Upper lobe of left lung (tissue), 6 donors: ENCODE measurements around the gene PSEN1. TPM values are rescaled to one million over a fixed set of nuclear protein-coding genes. Genes with fewer than 3 reads are reported as not detected.
A peak's percentile ranks its signal among the peaks of the same experiment; 100 is the strongest.

ENCODE experiments used
- ATAC-seq, 2 donors: fragments of 200-7000 bp; cut with Tn5 transposase; one replicate each; pipeline ENCODE4 v1.9.1; 2022; ENCODE audit warnings: mild to moderate bottlenecking in 2 of 2, moderate library complexity in 2 of 2; ENCODE audit not compliant: low FRiP score in 2 of 2
- DNase-seq, 2 donors: peaks; one replicate each; pipeline ENCODE4 v3.0.0-alpha.2; 2019 to 2020
- H3K27ac ChIP-seq, 4 donors: fragments of 200-600 bp; sonication (generic); one replicate each; pipeline ENCODE4 v1.5.1; 2016 to 2019
- H3K27me3 ChIP-seq, 4 donors: fragments of 200-600 bp; sonication (generic); one replicate each; pipeline ENCODE4 v1.5.1; 2017 to 2019
- H3K36me3 ChIP-seq, 4 donors: fragments of 200-600 bp; sonication (generic); one replicate each; pipeline ENCODE4 v1.5.1; 2016 to 2019
- H3K4me1 ChIP-seq, 4 donors: fragments of 200-600 bp; sonication (generic); one replicate each; pipeline ENCODE4 v1.5.1; 2018 to 2019
- H3K4me3 ChIP-seq, 4 donors: fragments of 200-600 bp; sonication (generic); one replicate each; pipeline ENCODE4 v1.5.1; 2017 to 2019; ENCODE audit warnings: mild to moderate bottlenecking in 2 of 4, moderate library complexity in 1 of 4
- H3K9me3 ChIP-seq, 4 donors: fragments of 200-600 bp; sonication (generic); one replicate each; pipeline ENCODE4 v1.5.1; 2018 to 2019
- EP300 ChIP-seq, 4 donors: sonication (generic); formaldehyde crosslinking; IDR thresholded peaks; one replicate each; pipeline ENCODE4 v1.5.1; 2017; ENCODE audit warnings: antibody characterized with exemption in 4 of 4, control low read depth in 2 of 4
- POLR2A ChIP-seq, 4 donors: fragments of 450-650 bp; IDR thresholded peaks; one replicate each; pipeline ENCODE4 v1.5.1; 2016 to 2017; ENCODE audit warnings: antibody characterized with exemption in 4 of 4, mild to moderate bottlenecking in 2 of 4
- POLR2AphosphoS5 ChIP-seq, 2 donors: sonication (generic); formaldehyde crosslinking; IDR thresholded peaks; one replicate each; pipeline ENCODE4 v1.5.1; 2017; ENCODE audit warnings: antibody characterized with exemption in 2 of 2
- WGBS, 2 donors: methylation state at CpG; one replicate each; pipeline ENCODE4 v1.1.5; 2017 to 2018; 5-methylcytosine and 5-hydroxymethylcytosine counted together
- total RNA-seq, 6 donors: library from RNA; depleted of rRNA in 4 of 6; stranded (reverse); fragments of >200 nt in 4 of 6; gene quantifications; one replicate each; pipeline versions ENCODE4 v1.1.0 to v1.2.1, GENCODE V29; 2016 to 2021
- TF ChIP-seq, protein P1 (sequence below), 6 experiments: fragments of 450-650 bp in 4 of 6; fragments of 200-600 bp in 2 of 6; sonication (generic) in 2 of 6; IDR thresholded peaks; one replicate each; pipeline ENCODE4 v1.5.1; 2016 to 2019; ENCODE audit warnings: antibody characterized with exemption in 6 of 6
- donor health status: DM: no; HTN: no; CAD: no; lungs with moderate emphysema.
- donor health status: DM: no; HTN: yes; CAD: no; lungs with severe emphysema.

PSEN1 gene
- 10 to 100 TPM; 31.1 to 68.9 (median 56.8) TPM for total RNA-seq

DNA sequence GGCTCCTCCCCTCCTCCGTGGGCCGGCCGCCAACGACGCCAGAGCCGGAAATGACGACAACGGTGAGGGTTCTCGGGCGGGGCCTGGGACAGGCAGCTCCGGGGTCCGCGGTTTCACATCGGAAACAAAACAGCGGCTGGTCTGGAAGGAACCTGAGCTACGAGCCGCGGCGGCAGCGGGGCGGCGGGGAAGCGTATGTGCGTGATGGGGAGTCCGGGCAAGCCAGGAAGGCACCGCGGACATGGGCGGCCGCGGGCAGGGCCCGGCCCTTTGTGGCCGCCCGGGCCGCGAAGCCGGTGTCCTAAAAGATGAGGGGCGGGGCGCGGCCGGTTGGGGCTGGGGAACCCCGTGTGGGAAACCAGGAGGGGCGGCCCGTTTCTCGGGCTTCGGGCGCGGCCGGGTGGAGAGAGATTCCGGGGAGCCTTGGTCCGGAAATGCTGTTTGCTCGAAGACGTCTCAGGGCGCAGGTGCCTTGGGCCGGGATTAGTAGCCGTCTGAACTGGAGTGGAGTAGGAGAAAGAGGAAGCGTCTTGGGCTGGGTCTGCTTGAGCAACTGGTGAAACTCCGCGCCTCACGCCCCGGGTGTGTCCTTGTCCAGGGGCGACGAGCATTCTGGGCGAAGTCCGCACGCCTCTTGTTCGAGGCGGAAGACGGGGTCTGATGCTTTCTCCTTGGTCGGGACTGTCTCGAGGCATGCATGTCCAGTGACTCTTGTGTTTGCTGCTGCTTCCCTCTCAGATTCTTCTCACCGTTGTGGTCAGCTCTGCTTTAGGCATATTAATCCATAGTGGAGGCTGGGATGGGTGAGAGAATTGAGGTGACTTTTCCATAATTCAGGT is at the start of gene PSEN1:
TSS of gene PSEN1 (plus strand) at position 121 of the 839 bp plus-strand sequence. CDS start 11,513 bp downstream, outside the sequence.
- Histone ChIP-seq H3K4me1 (peaks cover 9 to 25% (median 14%) of the 10 kb centered on the region in 4 donors), H3K9me3 (no peaks in the 10 kb centered on the region), H3K36me3 (no peaks in the 10 kb centered on the region), H3K27me3 (no peaks in the 10 kb centered on the region), H3K27ac (peak within 1 kb of the TSS; percentile 92 to 98 (median 96)), H3K4me3 (peak within 1 kb of the TSS; percentile 37 to 76 (median 66))
- TF ChIP-seq EP300 (IDR thresholded peaks at IDR 0.05): peak in 1 of 4 donors; percentile 70
- peak; percentile 89 to 96 for TF ChIP-seq POLR2AphosphoS5 (IDR thresholded peaks at IDR 0.05)
- TF ChIP-seq POLR2A (IDR thresholded peaks at IDR 0.05): peak in 3 of 4 donors; percentile 79 to 97 (median 93)
- TF ChIP-seq, protein P1, sequence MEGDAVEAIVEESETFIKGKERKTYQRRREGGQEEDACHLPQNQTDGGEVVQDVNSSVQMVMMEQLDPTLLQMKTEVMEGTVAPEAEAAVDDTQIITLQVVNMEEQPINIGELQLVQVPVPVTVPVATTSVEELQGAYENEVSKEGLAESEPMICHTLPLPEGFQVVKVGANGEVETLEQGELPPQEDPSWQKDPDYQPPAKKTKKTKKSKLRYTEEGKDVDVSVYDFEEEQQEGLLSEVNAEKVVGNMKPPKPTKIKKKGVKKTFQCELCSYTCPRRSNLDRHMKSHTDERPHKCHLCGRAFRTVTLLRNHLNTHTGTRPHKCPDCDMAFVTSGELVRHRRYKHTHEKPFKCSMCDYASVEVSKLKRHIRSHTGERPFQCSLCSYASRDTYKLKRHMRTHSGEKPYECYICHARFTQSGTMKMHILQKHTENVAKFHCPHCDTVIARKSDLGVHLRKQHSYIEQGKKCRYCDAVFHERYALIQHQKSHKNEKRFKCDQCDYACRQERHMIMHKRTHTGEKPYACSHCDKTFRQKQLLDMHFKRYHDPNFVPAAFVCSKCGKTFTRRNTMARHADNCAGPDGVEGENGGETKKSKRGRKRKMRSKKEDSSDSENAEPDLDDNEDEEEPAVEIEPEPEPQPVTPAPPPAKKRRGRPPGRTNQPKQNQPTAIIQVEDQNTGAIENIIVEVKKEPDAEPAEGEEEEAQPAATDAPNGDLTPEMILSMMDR (IDR thresholded peaks at IDR 0.05): no peak
- peak; percentile 97 to 99 for DNase-seq
- 0 to 1% methylated on average over 2 to 53 of the region's 71 CpGs for WGBS, 2 donors
- peak; percentile 98 for ATAC-seq

DNA sequence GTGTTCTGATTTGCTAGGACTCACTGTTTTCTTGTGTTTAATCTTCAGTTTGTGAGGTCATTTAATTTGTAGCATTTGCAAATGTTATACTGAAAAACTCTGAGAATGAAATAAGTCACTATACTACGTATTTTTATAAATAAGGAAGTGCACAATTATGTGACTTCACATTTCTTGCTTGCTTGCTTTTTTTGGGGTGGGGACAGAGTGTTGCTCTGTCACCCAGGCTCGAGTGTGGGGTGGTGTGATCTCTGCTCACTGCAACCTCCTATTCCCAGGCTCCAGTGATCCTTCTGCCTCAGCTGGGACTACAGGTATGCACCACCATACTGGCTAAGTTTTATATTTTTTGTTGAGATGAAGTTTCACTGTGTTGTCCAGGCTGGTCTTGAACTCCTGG is 45.3 kb upstream of the PSEN1 start:
- Histone ChIP-seq H3K4me1 (no peaks in the 10 kb centered on the region), H3K9me3 (no peaks in the 10 kb centered on the region), H3K4me3 (no peak overlapping the region), H3K27me3 (no peaks in the 10 kb centered on the region), H3K36me3 (peaks cover 32 to 73% (median 57%) of the 10 kb centered on the region in 4 donors), H3K27ac (no peak overlapping the region)
- WGBS, 2 donors: 76 to 81% methylated on average over 2 of the region's 2 CpGs
- TF ChIP-seq POLR2AphosphoS5 (IDR thresholded peaks at IDR 0.05) (no peak), POLR2A (IDR thresholded peaks at IDR 0.05) (no peak), EP300 (IDR thresholded peaks at IDR 0.05) (no peak)
- TF ChIP-seq, protein P1 (IDR thresholded peaks at IDR 0.05): no peak
- DNase-seq (no peak), ATAC-seq (no peak)

DNA sequence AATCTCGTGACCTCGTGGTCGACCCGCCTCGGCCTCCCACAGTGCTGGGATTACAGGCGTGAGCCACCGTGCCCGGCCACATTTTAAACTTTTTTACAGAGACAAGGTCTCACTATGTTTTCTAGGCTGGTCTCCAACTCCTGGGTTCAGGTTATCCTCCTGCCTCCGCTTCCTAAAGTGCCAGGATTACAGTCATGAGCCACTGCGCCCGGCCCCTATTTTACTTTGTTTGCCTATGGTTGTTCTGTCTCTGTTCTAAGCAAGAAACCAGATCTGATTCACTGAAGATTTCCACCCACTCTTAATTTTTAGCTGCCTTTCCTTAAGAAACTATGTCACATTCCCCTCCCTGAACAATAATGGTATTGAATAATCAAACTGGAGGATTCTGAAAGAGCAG is 38.9 kb upstream of the PSEN1 start:
- no peaks in the 10 kb centered on the region for H3K27me3 ChIP-seq
- no peak for DNase-seq
- H3K9me3 ChIP-seq: no peaks in the 10 kb centered on the region
- no peak for ATAC-seq
- H3K4me1 ChIP-seq: no peaks in the 10 kb centered on the region
- H3K4me3 ChIP-seq: no peak overlapping the region
- TF ChIP-seq POLR2AphosphoS5 (IDR thresholded peaks at IDR 0.05): no peak
- TF ChIP-seq EP300 (IDR thresholded peaks at IDR 0.05): no peak
- TF ChIP-seq POLR2A (IDR thresholded peaks at IDR 0.05): no peak
- TF ChIP-seq, protein P1 (IDR thresholded peaks at IDR 0.05): no peak
- H3K36me3 ChIP-seq: peaks cover 23 to 78% (median 48%) of the 10 kb centered on the region in 4 donors
- H3K27ac ChIP-seq: no peak overlapping the region
- WGBS, 2 donors: 97 to 99% methylated on average over 11 of the region's 11 CpGs

DNA sequence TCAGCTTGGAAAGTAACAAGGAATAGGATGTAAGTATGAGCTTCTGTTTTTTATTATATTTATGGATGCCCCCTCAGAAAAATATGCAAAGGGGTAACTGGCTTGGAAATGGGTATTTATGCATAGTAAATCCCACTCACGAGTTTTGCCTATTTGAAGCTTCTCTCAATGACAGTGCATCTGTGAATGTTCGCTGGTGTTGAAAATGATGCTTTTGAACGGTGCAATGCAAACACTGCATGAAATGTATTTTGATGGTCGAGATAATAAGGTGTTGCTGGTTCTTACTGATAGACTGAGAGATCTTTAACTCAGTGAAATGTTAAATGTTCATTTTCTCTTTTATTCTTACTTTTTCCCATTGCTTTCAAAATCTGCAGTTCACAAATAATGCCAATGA is 36.0 kb upstream of the PSEN1 start:
- TF ChIP-seq EP300 (IDR thresholded peaks at IDR 0.05) (no peak), POLR2A (IDR thresholded peaks at IDR 0.05) (no peak), POLR2AphosphoS5 (IDR thresholded peaks at IDR 0.05) (no peak)
- TF ChIP-seq, protein P1 (IDR thresholded peaks at IDR 0.05): no peak
- WGBS, 2 donors: 92 to 94% methylated on average over 4 of the region's 4 CpGs

More for the DNA sequence above, 36.0 kb upstream of the PSEN1 start:
- H3K4me3 ChIP-seq: no peak overlapping the region
- DNase-seq (no peak), ATAC-seq (no peak)
- no peak overlapping the region for H3K27ac ChIP-seq
- no peaks in the 10 kb centered on the region for H3K4me1 ChIP-seq
- no peaks in the 10 kb centered on the region for H3K9me3 ChIP-seq
- H3K36me3 ChIP-seq: peaks cover 23 to 95% (median 55%) of the 10 kb centered on the region in 4 donors
- no peaks in the 10 kb centered on the region for H3K27me3 ChIP-seq
